ENCODE measurements around the gene FCER2. TPM values are rescaled to one million over a fixed set of nuclear protein-coding genes. Genes with fewer than 3 reads are reported as not detected.

The FCER2 gene
- total and polyA plus RNA-seq, 3 donors from 2014 or later = 0.79 to 1.1 (median 0.87) TPM

DNA sequence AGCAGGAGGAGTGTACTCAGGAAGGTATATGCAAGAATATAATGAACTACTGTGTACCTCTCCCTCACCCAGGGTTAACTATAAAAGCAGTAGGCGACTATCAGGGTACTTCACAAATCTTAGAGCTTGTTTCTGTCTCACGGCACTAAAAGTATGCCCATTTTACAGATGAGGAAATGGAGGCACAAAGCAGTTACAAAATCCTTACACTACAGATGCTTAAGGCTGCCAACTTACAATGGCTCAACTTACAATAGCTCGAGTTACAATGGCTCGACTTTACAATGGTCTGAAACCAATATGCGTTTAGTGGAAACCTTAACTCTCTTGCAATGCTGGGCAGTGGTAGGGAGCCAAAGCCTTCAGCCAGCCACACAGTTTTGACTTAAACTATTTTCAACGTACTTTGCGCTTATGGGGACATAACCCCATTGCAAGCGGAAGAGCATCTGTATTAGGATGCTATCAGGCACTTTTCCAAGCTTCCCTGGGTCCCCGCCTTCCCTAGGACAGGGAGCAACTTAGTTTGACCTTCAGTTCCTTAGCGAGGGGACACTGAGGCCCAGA, 4.1 kb downstream of the FCER2 start:
- no peak for DNase-seq
- intact Hi-C loops (cut with DNase I; ENCODE audit: low total_unique reads) = no loop called here
- 78 to 83% methylated on average over 10 of the region's 10 CpGs for WGBS, 2 donors
- no peaks in the 10 kb centered on the region for H3K27me3 ChIP-seq
- H3K27ac ChIP-seq = no peak overlapping the region
- no peaks in the 10 kb centered on the region for H3K4me1 ChIP-seq
- TF ChIP-seq CTCF (IDR thresholded peaks at IDR 0.05) = no peak
- no peaks in the 10 kb centered on the region for H3K9me3 ChIP-seq
- H3K4me3 ChIP-seq = no peak overlapping the region
- H3K36me3 ChIP-seq (ENCODE audit: low read depth, missing control alignments) = no peaks in the 10 kb centered on the region

DNA sequence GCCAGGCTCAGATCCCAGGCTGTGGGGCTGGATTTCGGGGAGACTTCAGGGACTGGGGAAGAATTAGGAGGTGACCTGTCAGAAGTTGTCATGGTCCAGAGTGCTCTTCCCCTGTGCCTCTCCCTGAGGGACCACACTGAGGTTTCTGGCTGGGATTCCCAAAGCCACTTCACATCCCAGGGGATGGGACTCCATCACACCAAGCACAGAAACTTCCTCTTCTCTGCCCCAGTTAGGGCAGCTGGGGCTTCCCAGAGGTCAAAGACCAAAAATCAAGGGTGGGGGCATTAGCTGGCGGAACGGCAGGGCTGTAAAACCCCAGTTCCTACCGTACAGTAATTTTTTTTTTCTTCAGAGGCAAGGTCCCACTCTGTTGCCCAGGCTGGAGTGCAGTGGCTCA, 7.4 kb downstream of the FCER2 start:
- Histone ChIP-seq H3K27me3 (no peaks in the 10 kb centered on the region), H3K9me3 (no peaks in the 10 kb centered on the region), H3K36me3 (ENCODE audit: low read depth, missing control alignments) (no peaks in the 10 kb centered on the region), H3K27ac (no peak overlapping the region), H3K4me1 (no peaks in the 10 kb centered on the region), H3K4me3 (no peak overlapping the region)
- no peak for DNase-seq
- TF ChIP-seq POLR2A (IDR thresholded peaks at IDR 0.05) (no peak), CTCF (IDR thresholded peaks at IDR 0.05) (no peak)
- intact Hi-C loops (cut with DNase I; ENCODE audit: low total_unique reads) = no loop called here
- 68 to 90% methylated on average over 3 to 4 of the region's 4 CpGs for WGBS, 2 donors

DNA sequence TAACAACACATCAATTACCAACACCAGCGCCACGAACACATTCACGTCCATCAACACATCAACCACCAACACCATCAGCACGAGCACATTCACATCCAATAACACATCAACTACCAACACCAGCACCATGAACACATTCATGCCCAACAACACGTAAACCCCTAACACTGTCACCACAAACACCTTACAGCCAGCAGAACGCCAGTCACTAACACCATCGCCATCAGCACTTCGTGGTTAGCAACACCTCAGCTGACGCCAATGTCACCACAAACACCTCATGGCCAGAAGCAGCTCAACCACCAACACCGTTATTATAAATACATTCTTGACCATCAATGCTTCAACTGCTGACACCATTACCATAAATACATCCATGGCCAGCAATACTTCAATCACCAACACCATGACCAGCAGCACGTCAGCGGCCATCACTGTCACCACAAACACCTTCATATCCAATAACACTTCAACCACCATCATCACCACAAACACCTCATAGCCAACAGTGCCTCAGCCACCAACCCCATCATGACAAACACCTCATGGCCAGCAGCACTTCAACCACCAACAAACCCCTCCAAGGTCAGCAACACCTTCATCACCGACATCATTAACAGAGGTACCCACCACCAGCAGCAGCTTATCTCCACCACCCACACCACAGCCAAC, 9.4 kb downstream of the FCER2 start:
- no peak for DNase-seq
- Histone ChIP-seq H3K36me3 (ENCODE audit: low read depth, missing control alignments) (no peaks in the 10 kb centered on the region), H3K27ac (no peak overlapping the region), H3K4me3 (no peak overlapping the region), H3K4me1 (no peaks in the 10 kb centered on the region), H3K9me3 (no peaks in the 10 kb centered on the region), H3K27me3 (no peaks in the 10 kb centered on the region)
- intact Hi-C loops (cut with DNase I; ENCODE audit: low total_unique reads) = no loop called here
- WGBS, 2 donors = 72 to 93% methylated on average over 13 of the region's 13 CpGs
- TF ChIP-seq POLR2A (IDR thresholded peaks at IDR 0.05) (no peak), CTCF (IDR thresholded peaks at IDR 0.05) (no peak)

DNA sequence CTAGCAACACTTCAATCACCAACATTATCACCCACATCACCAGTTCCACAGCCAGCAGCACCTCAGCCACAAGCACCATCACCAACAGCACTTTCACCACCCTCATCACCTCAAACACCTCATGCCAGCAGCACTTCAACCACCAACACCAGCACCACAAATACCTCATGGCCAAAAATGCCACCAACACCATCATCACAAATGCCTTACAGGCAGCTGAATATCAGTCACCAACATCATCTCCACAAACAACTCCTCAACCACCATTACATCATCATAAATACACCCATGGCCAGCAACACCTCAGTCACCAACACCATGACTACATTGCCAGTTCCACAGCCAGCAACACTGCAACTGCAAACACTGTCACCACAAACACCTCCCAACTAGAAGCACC, 10.4 kb downstream of the FCER2 start:
- Histone ChIP-seq H3K36me3 (ENCODE audit: low read depth, missing control alignments) (no peaks in the 10 kb centered on the region), H3K9me3 (no peaks in the 10 kb centered on the region), H3K27me3 (no peaks in the 10 kb centered on the region), H3K4me3 (no peak overlapping the region), H3K4me1 (no peaks in the 10 kb centered on the region), H3K27ac (no peak overlapping the region)
- no peak for DNase-seq
- no peak for TF ChIP-seq POLR2A (IDR thresholded peaks at IDR 0.05)
- intact Hi-C loops (cut with DNase I; ENCODE audit: low total_unique reads) = no loop called here

- Histone ChIP-seq H3K9me3 (no peaks in the 10 kb centered on the region), H3K36me3 (ENCODE audit: low read depth, missing control alignments) (no peaks in the 10 kb centered on the region), H3K4me1 (no peaks in the 10 kb centered on the region), H3K4me3 (no peak overlapping the region), H3K27me3 (no peaks in the 10 kb centered on the region), H3K27ac (no peak overlapping the region)
- TF ChIP-seq CTCF (IDR thresholded peaks at IDR 0.05) (no peak), POLR2A (IDR thresholded peaks at IDR 0.05) (no peak)
- no peak for DNase-seq
- intact Hi-C loops (cut with DNase I; ENCODE audit: low total_unique reads) = no loop called here
- 84 to 94% methylated on average over 8 of the region's 8 CpGs for WGBS, 2 donors
Measured at GRCh38 chr19:7690779-7691258, 11.1 kb downstream of the FCER2 start.
